K562 (cell line): Measurements from ENCODE around the gene HPS5. TPM values are rescaled to one million over a fixed set of nuclear protein-coding genes. Genes with fewer than 3 reads are reported as not detected.
A peak's percentile ranks its signal among the peaks of the same experiment; 100 is the strongest.

Source experiments
- ATAC-seq: fragments of 200-7000 bp; cut with Tn5 transposase; 3 replicates; pipeline ENCODE4 v1.9.1; 2020; ENCODE audit warnings: moderate library complexity
- BruUV-seq: library from RNA; stranded (reverse); fragments of 400-500 nt; replicated peaks from 2 replicates; lab custom pipeline; 2021; lab: Mats Ljungman, UMichigan
- CTCF ChIA-PET: fragments of 300-600 bp; formaldehyde crosslinking; extraction: SDS; loops from one replicate; lab custom pipeline; 2021; ENCODE audit warnings: low intra/inter-chr PET ratio; lab: Yijun Ruan, JAX
- POLR2A ChIA-PET: fragments of 300-600, 350-650 bp; sonication (Branson Sonifier 250); formaldehyde crosslinking; extraction: SDS; loops from one replicate; lab custom pipeline; 2021; ENCODE audit warnings: antibody characterized with exemption, inconsistent platforms; lab: Yijun Ruan, JAX
- DNase-seq, 4 experiments: peaks; one replicate each; pipeline versions ENCODE4 v3.0.0 to v3.0.0-alpha.2; 2011 to 2018; ENCODE audit warnings: low spot score in 3 of 4, mixed read lengths in 3 of 4; ENCODE audit errors: extremely low read depth in 1 of 4
- FAIRE-seq: peaks from 2 replicates; lab custom pipeline; 2011; peaks lifted over from hg19 to GRCh38; lab: Jason Lieb, UNC
- H2AFZ ChIP-seq: 2 replicates; pipeline ENCODE4 v1.6.0; 2011; ENCODE audit warnings: low read depth, low read length, control low read depth, inconsistent platforms
- H3K27ac ChIP-seq: fragments of 200-600 bp; 3 replicates; pipeline ENCODE4 v1.8.0; 2011; ENCODE audit warnings: low read depth, mild to moderate bottlenecking, control low read depth, inconsistent platforms, low read length, moderate library complexity, mixed read lengths; ENCODE audit errors: extremely low read depth
- H3K27me3 ChIP-seq, 2 experiments: fragments of 300-600 bp in 1 of 2; 2 replicates in 1 of 2; 3 replicates in 1 of 2; pipeline versions ENCODE4 v1.6.0 to v1.8.0; 2011; ENCODE audit warnings: inconsistent platforms in 2 of 2, low read length in 2 of 2, mild to moderate bottlenecking in 1 of 2, mixed read lengths in 1 of 2, moderate library complexity in 1 of 2; ENCODE audit not compliant: control insufficient read depth in 2 of 2, insufficient read depth in 2 of 2
- H3K36me3 ChIP-seq: fragments of 300-600 bp; 3 replicates; pipeline ENCODE4 v1.8.0; 2011; ENCODE audit warnings: mild to moderate bottlenecking, low read length, inconsistent platforms; ENCODE audit not compliant: control insufficient read depth, insufficient read depth
- H3K4me1 ChIP-seq, 2 experiments: fragments of 200-600 bp in 1 of 2; replicated peaks in 1 of 2; 2 replicates in 1 of 2; 3 replicates in 1 of 2; pipeline versions ENCODE4 v1.5.1 to v1.8.0; 2011; ENCODE audit warnings: inconsistent platforms in 2 of 2, low read length in 2 of 2, mild to moderate bottlenecking in 1 of 2, mixed read lengths in 1 of 2, moderate library complexity in 1 of 2; ENCODE audit not compliant: control insufficient read depth in 2 of 2, insufficient read depth in 2 of 2
- H3K4me2 ChIP-seq: 2 replicates; pipeline ENCODE4 v1.6.1; 2011; ENCODE audit warnings: low read length, control low read depth, inconsistent platforms, mixed read lengths; ENCODE audit not compliant: insufficient read depth
- H3K4me3 ChIP-seq: fragments of 200-600 bp; sonication (generic), shearing (Covaris generic); 2 replicates; pipeline ENCODE4 v1.5.1; 2016; ENCODE audit warnings: control low read depth, inconsistent platforms
- H3K79me2 ChIP-seq: fragments of 200-600 bp; 3 replicates; pipeline ENCODE4 v1.8.0; 2011; ENCODE audit warnings: low read length, inconsistent platforms; ENCODE audit not compliant: control insufficient read depth, insufficient read depth
- H3K9ac ChIP-seq, 2 experiments: 2 replicates each; pipeline versions ENCODE4 v1.6.0 to v1.6.1; 2011; ENCODE audit warnings: low read depth in 2 of 2, low read length in 2 of 2, control low read depth in 1 of 2, inconsistent platforms in 1 of 2, mild to moderate bottlenecking in 1 of 2, mixed read lengths in 1 of 2; ENCODE audit not compliant: insufficient read depth in 1 of 2
- H3K9me1 ChIP-seq: one replicate; pipeline ENCODE4 v1.6.0; 2011; ENCODE audit warnings: inconsistent platforms, mild to moderate bottlenecking, low read length, moderate library complexity; ENCODE audit not compliant: control insufficient read depth, insufficient read depth
- H3K9me3 ChIP-seq: replicated peaks from 2 replicates; pipeline ENCODE4 v1.5.1; 2011; ENCODE audit warnings: low read depth, low read length, inconsistent platforms; ENCODE audit not compliant: control insufficient read depth, insufficient read depth
- H4K20me1 ChIP-seq: replicated peaks from 2 replicates; pipeline ENCODE4 v1.6.1; 2011; ENCODE audit warnings: low read length, inconsistent platforms, mixed read lengths; ENCODE audit not compliant: control insufficient read depth, insufficient read depth
- ATF3 ChIP-seq, 2 experiments: fragments of 450-650 bp in 1 of 2; sonication (generic) in 1 of 2; formaldehyde crosslinking in 1 of 2; IDR thresholded peaks in 1 of 2; conservative IDR thresholded peaks in 1 of 2; 2 replicates each; pipeline versions ENCODE4 v1.6.1 to v1.8.1; 2016 to 2023; ENCODE audit warnings: mild to moderate bottlenecking in 2 of 2, moderate library complexity in 2 of 2, inconsistent platforms in 1 of 2, missing genetic modification reagents in 1 of 2
- ATF4 ChIP-seq: fragments of 450-650 bp; formaldehyde crosslinking; IDR thresholded peaks from 2 replicates; pipeline ENCODE4 v1.4.0; 2022; ENCODE audit warnings: mild to moderate bottlenecking, moderate library complexity
- HNRNPH1 ChIP-seq: fragments of 200-400 bp; formaldehyde crosslinking; optimal IDR thresholded peaks from 2 replicates; pipeline ENCODE3; 2017; ENCODE audit warnings: low read depth, mild to moderate bottlenecking, low read length, moderate library complexity
- NONO ChIP-seq, 2 experiments: fragments of 200-400 bp in 1 of 2; fragments of 450-650 bp in 1 of 2; formaldehyde crosslinking in 1 of 2; IDR thresholded peaks; 2 replicates each; pipeline ENCODE4 v1.6.1; 2017; ENCODE audit warnings: low read depth in 2 of 2, mild to moderate bottlenecking in 2 of 2, moderate library complexity in 2 of 2, low read length in 1 of 2
- POLR2B ChIP-seq: fragments of 450-650 bp; IDR thresholded peaks from 2 replicates; pipeline ENCODE4 v1.6.1; 2018; ENCODE audit warnings: low read depth; ENCODE audit not compliant: partially characterized antibody
- SRF ChIP-seq, 2 experiments: fragments of 250-450, 450-650 bp in 1 of 2; sonication (Bioruptor Pico) in 1 of 2; sonication (generic) in 1 of 2; formaldehyde crosslinking; IDR thresholded peaks; 2 replicates each; pipeline versions ENCODE4 v1.5.0 to v1.5.1; 2020 to 2022; ENCODE audit warnings: mild to moderate bottlenecking in 1 of 2, missing genetic modification reagents in 1 of 2
- TEAD4 ChIP-seq, 2 experiments: sonication (generic) in 1 of 2; formaldehyde crosslinking in 1 of 2; IDR thresholded peaks; 2 replicates each; pipeline versions ENCODE4 v1.6.1 to v1.8.0; 2012 to 2022; ENCODE audit warnings: borderline replicate concordance in 1 of 2, inconsistent platforms in 1 of 2, low read length in 1 of 2, mild to moderate bottlenecking in 1 of 2, missing genetic modification reagents in 1 of 2
- WGBS: fragments of 100-300 bp; shearing (Covaris generic); methylation state at CpG from one replicate; pipeline ENCODE4 v1.1.6; 2016; ENCODE audit warnings: low coverage, mixed read lengths; ENCODE audit not compliant: insufficient coverage; ENCODE audit errors: missing lambda C conversion rate; 5-methylcytosine and 5-hydroxymethylcytosine counted together
- in situ Hi-C: fragments of 300-500 bp; cut with MboI; formaldehyde crosslinking; loops from 4 replicates; pipeline ENCODE4 v1.15.0; 2018; ENCODE audit warnings: inconsistent platforms, mixed read lengths
- intact Hi-C: fragments of 100-400 bp; cut with micrococcal nuclease; formaldehyde crosslinking; loops from 2 replicates; pipeline ENCODE4 v1.14.2; 2022
- polyA plus RNA-seq, 8 experiments: library from polyadenylated mRNA; depleted of rRNA in 4 of 8; stranded (reverse) in 5 of 8; unstranded in 3 of 8; fragments of >200 nt; fragmentation: Nextera tagmentation in 2 of 8; fragmentation: Illumina TruSeq in 1 of 8; extraction: Ambion mirVana in 2 of 8; extraction: Trizol in 1 of 8; gene quantifications; 2 replicates each; pipeline versions ENCODE4 v1.2.1 to v1.2.3, GENCODE V29; 2011 to 2014; ENCODE audit warnings: inconsistent platforms in 1 of 8, missing spikeins in 1 of 8
- total RNA-seq, 7 experiments: library from RNA; depleted of rRNA in 6 of 7; stranded (reverse); fragments of >200 nt in 6 of 7; fragmentation: Illumina TruSeq in 2 of 7; extraction: Trizol in 2 of 7; gene quantifications; 2 replicates each; pipeline versions ENCODE4 v1.2.1 to v1.2.3, GENCODE V29; 2011 to 2021; ENCODE audit warnings: low replicate concordance in 1 of 7

Gene HPS5
- total and polyA plus RNA-seq, 9 of the 15 experiments (the other 6 are each of a cell fraction or from before 2014, with no cell fraction given): 12.2 to 28.1 (median 16.8) TPM

- 97% methylated on average over 3 of the region's 3 CpGs for WGBS
- peaks cover 0 to 7% of the 10 kb centered on the region in 2 experiments; a peak in 3 of 5 replicates for H3K4me1 ChIP-seq
- no peak for FAIRE-seq
- TF ChIP-seq ATF4 (no peak), ATF3 (IDR thresholded peaks at IDR 0.05) (peak; percentile 18; the same call in 1 of the 2 replicates), ATF3 (CRISPR knock-in tag; conservative IDR thresholded peaks at IDR 0.05) (no peak), HNRNPH1 (no peak), NONO (IDR thresholded peaks at IDR 0.05; ENCODE audit: low read depth in 2 of 2, low read length in 1 of 2) (no peak), TEAD4 (IDR thresholded peaks at IDR 0.05; ENCODE audit: low read length) (no peak), TEAD4 (CRISPR knock-in tag; IDR thresholded peaks at IDR 0.05; ENCODE audit: borderline replicate concordance) (no peak), SRF (CRISPR knock-in tag; IDR thresholded peaks at IDR 0.05) (no peak), POLR2B (no peak)
- TF ChIP-seq, all 486 proteins: peak for 1
- H3K27ac ChIP-seq: no peak overlapping the region
- ChIA-PET POLR2A (interaction anchor here (0.7 kb wide), 2 partner anchors 25 to 63 kb away, joined by 3 read pairs; no protein-coding TSS in a partner anchor), CTCF (no interaction called here)
- H3K9ac ChIP-seq: no peak overlapping the region
- intact Hi-C loops: no loop called here
- H3K36me3 ChIP-seq: peaks cover 52% of the 10 kb centered on the region
- H3K27me3 ChIP-seq: no peaks in the 10 kb centered on the region
- H2AFZ ChIP-seq: no peak overlapping the region
- H3K79me2 ChIP-seq: no peaks in the 10 kb centered on the region
- H3K9me1 ChIP-seq: no peaks in the 10 kb centered on the region
- no peak for DNase-seq
- no peak for ATAC-seq
- H3K4me3 ChIP-seq: no peak overlapping the region
- H3K9me3 ChIP-seq: no peaks in the 10 kb centered on the region
- BruUV-seq: no TSS peak
- in situ Hi-C loops: no loop called here
- no peaks in the 10 kb centered on the region for H4K20me1 ChIP-seq
- H3K4me2 ChIP-seq: no peak overlapping the region
Observed at GRCh38 chr11:18367431-18367830, 45.5 kb upstream of the HPS5 start.
